Panc1 (cell line): ENCODE data around the gene TP53I11. TPM values are rescaled to one million over a fixed set of nuclear protein-coding genes. Genes with fewer than 3 reads are reported as not detected.

Experiments
- ATAC-seq: fragments of 200-7000 bp; cut with Tn5 transposase; 2 replicates; pipeline ENCODE4 v1.9.1; 2020; ENCODE audit warnings: mild to moderate bottlenecking, moderate library complexity
- BruUV-seq: library from RNA; stranded (reverse); fragments of 400-500 nt; replicated peaks from 2 replicates; lab custom pipeline; 2021; lab: Mats Ljungman, UMichigan
- CTCF ChIA-PET: fragments of 300-600 bp; sonication (Branson Sonifier 250); formaldehyde crosslinking; loops from one replicate; lab custom pipeline; 2022; ENCODE audit warnings: antibody characterized with exemption; lab: Charles Lee
- POLR2A ChIA-PET: fragments of 300-600 bp; sonication (Branson Sonifier 250); formaldehyde crosslinking; loops from one replicate; lab custom pipeline; 2022; ENCODE audit warnings: antibody characterized with exemption; lab: Charles Lee
- DNase-seq: peaks from one replicate; pipeline ENCODE4 v3.0.0-alpha.2; 2010; ENCODE audit warnings: low read depth, low spot score
- H3K27ac ChIP-seq: 2 replicates; pipeline ENCODE4 v1.5.1; 2011; ENCODE audit warnings: mild to moderate bottlenecking, low read length, inconsistent platforms
- H3K27me3 ChIP-seq: fragments of 200-500 bp; sonication (Bioruptor generic); 2 replicates; pipeline ENCODE4 v1.6.0; 2014; ENCODE audit warnings: low read length, inconsistent platforms; ENCODE audit not compliant: control insufficient read depth, insufficient read depth
- H3K36me3 ChIP-seq: fragments of 200-500 bp; sonication (Bioruptor generic); 2 replicates; pipeline ENCODE4 v1.5.1; 2014; ENCODE audit warnings: inconsistent platforms, mild to moderate bottlenecking, low read length, moderate library complexity; ENCODE audit not compliant: control insufficient read depth, insufficient read depth
- H3K4me1 ChIP-seq: 2 replicates; pipeline ENCODE4 v1.5.1; 2011; ENCODE audit warnings: inconsistent platforms, mild to moderate bottlenecking, low read length, moderate library complexity; ENCODE audit not compliant: control insufficient read depth, insufficient read depth
- H3K4me3 ChIP-seq, 2 experiments: 2 replicates each; pipeline ENCODE4 v1.5.1; 2011 to 2012; ENCODE audit warnings: low read depth in 2 of 2, low read length in 2 of 2, mild to moderate bottlenecking in 2 of 2, inconsistent platforms in 1 of 2, moderate library complexity in 1 of 2
- H3K9me3 ChIP-seq: fragments of 200-500 bp; sonication (Bioruptor generic); 2 replicates; pipeline ENCODE4 v1.5.1; 2014; ENCODE audit warnings: low read depth, mild to moderate bottlenecking, inconsistent platforms, low read length, moderate library complexity; ENCODE audit not compliant: control insufficient read depth, insufficient read depth
- CTCF ChIP-seq: fragments of 450-650 bp; IDR thresholded peaks from 2 replicates; pipeline ENCODE4 v1.5.1; 2017; ENCODE audit warnings: mild to moderate bottlenecking
- POLR2AphosphoS5 ChIP-seq: IDR thresholded peaks from 2 replicates; pipeline ENCODE4 v1.6.1; 2012; ENCODE audit warnings: mild to moderate bottlenecking, low read depth, low read length, moderate library complexity
- SIN3A ChIP-seq: IDR thresholded peaks from 2 replicates; pipeline ENCODE4 v1.6.1; 2012; ENCODE audit warnings: low read depth, mild to moderate bottlenecking, low read length, moderate library complexity, borderline replicate concordance; ENCODE audit not compliant: insufficient read depth
- TCF7L2 ChIP-seq: IDR thresholded peaks from 2 replicates; pipeline ENCODE4 v1.6.1; 2011; ENCODE audit warnings: mild to moderate bottlenecking, low read depth, low read length, inconsistent platforms
- in situ Hi-C: cut with HindIII; loops from 2 replicates; pipeline ENCODE4 v1.10.0; 2016; ENCODE audit warnings: low sequenced_read_pairs, low pct_unique_long_range_greater_than_20kb
- intact Hi-C: fragments of 100-400 bp; cut with micrococcal nuclease; formaldehyde crosslinking; loops from one replicate; pipeline ENCODE4 v1.10.0; 2022; ENCODE audit not compliant: unreplicated experiment
- total RNA-seq: library from RNA; stranded (reverse); gene quantifications from one replicate; pipeline ENCODE4 v1.2.1, GENCODE V29; 2021; ENCODE audit not compliant: unreplicated experiment
- TF ChIP-seq, protein P1 (sequence below), 2 experiments: IDR thresholded peaks; 2 replicates each; pipeline ENCODE4 v1.6.1; 2011 to 2012; ENCODE audit warnings: low read depth in 2 of 2, control low read depth in 1 of 2, low read length in 1 of 2, mild to moderate bottlenecking in 1 of 2, moderate library complexity in 1 of 2; ENCODE audit not compliant: insufficient read depth in 1 of 2

The TP53I11 gene
- total RNA-seq, 1 experiment from 2014 or later, result 132 TPM

GRCh38 chr11:44994753-44995152 is 44.1 kb upstream of the TP53I11 start:
- no peaks in the 10 kb centered on the region for H3K4me1 ChIP-seq
- in situ Hi-C loops (no loop called here), intact Hi-C loops (no loop called here)
- TF ChIP-seq POLR2AphosphoS5, result no peak
- TF ChIP-seq SIN3A, result no peak
- no peak for TF ChIP-seq CTCF
- TF ChIP-seq TCF7L2, result no peak
- TF ChIP-seq, protein P1, sequence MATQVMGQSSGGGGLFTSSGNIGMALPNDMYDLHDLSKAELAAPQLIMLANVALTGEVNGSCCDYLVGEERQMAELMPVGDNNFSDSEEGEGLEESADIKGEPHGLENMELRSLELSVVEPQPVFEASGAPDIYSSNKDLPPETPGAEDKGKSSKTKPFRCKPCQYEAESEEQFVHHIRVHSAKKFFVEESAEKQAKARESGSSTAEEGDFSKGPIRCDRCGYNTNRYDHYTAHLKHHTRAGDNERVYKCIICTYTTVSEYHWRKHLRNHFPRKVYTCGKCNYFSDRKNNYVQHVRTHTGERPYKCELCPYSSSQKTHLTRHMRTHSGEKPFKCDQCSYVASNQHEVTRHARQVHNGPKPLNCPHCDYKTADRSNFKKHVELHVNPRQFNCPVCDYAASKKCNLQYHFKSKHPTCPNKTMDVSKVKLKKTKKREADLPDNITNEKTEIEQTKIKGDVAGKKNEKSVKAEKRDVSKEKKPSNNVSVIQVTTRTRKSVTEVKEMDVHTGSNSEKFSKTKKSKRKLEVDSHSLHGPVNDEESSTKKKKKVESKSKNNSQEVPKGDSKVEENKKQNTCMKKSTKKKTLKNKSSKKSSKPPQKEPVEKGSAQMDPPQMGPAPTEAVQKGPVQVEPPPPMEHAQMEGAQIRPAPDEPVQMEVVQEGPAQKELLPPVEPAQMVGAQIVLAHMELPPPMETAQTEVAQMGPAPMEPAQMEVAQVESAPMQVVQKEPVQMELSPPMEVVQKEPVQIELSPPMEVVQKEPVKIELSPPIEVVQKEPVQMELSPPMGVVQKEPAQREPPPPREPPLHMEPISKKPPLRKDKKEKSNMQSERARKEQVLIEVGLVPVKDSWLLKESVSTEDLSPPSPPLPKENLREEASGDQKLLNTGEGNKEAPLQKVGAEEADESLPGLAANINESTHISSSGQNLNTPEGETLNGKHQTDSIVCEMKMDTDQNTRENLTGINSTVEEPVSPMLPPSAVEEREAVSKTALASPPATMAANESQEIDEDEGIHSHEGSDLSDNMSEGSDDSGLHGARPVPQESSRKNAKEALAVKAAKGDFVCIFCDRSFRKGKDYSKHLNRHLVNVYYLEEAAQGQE (IDR thresholded peaks at IDR 0.05; ENCODE audit: insufficient read depth in 1 of 2, low read depth in 2 of 2, low read length in 1 of 2), result no peak
- H3K4me3 ChIP-seq, result no peak overlapping the region
- no peak overlapping the region for H3K27ac ChIP-seq
- BruUV-seq, result no TSS peak
- no peak for DNase-seq
- no peaks in the 10 kb centered on the region for H3K36me3 ChIP-seq
- no peaks in the 10 kb centered on the region for H3K9me3 ChIP-seq
- CTCF ChIA-PET, result no interaction called here
- no peak for ATAC-seq
- H3K27me3 ChIP-seq, result no peaks in the 10 kb centered on the region
- POLR2A ChIA-PET, result no interaction called here

DNA sequence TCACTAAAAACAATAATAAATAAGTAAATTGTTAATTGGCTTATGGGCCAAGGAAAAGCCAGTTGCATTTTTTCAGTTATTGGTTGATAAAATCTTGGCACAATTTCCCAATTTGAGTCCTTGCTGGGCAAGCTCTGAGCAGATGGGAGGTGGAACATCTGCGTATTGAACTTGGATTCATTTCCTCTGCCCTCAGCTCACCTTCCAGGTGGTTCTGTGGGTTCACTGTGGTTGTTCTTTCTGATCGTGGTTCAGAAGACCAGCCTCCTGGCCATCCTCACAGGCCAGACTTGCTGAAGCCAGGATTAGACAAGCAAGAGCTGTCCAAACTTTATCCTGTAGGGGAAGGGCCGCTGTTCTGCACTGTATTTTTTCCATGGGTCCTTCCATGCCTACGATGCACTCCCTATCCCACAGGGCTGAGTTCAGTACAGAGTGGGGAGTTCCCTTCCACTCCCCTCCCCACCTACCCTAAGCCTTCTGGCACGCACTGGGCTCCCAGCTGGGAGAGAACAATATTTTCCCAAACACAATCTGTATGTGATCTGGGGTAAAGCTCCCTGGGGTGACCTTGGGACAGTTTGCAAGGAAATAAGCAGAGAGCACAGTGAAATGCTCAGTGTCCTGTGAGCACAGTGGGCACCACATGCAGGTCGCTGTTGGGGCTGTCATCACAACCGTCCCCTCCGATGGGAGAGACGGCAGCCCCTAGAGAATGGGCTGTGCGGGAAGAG is 43.5 kb upstream of the TP53I11 start:
- TF ChIP-seq TCF7L2, result no peak
- TF ChIP-seq CTCF, result no peak
- TF ChIP-seq SIN3A, result no peak
- TF ChIP-seq, protein P1 (IDR thresholded peaks at IDR 0.05; ENCODE audit: insufficient read depth in 1 of 2, low read depth in 2 of 2, low read length in 1 of 2), result no peak
- TF ChIP-seq POLR2AphosphoS5, result no peak
- no peaks in the 10 kb centered on the region for H3K4me1 ChIP-seq
- no peaks in the 10 kb centered on the region for H3K27me3 ChIP-seq
- DNase-seq, result no peak
- ChIA-PET CTCF (no interaction called here), POLR2A (no interaction called here)
- BruUV-seq, result no TSS peak
- in situ Hi-C loops, result no loop called here
- intact Hi-C loops, result no loop called here
- H3K36me3 ChIP-seq, result no peaks in the 10 kb centered on the region
- no peak for ATAC-seq
- no peaks in the 10 kb centered on the region for H3K9me3 ChIP-seq
- H3K27ac ChIP-seq, result no peak overlapping the region
- H3K4me3 ChIP-seq, result no peak overlapping the region
